OCI-LY1 (cell line): Measurements from ENCODE around the gene SEPTIN5.

Source experiments
- H2AFZ ChIP-seq: fragments of 200-600 bp; sonication (generic), shearing (Covaris generic); 2 replicates; pipeline ENCODE4 v1.6.0; 2014; ENCODE audit warnings: antibody characterized with exemption, mild to moderate bottlenecking, low read length
- H3F3A ChIP-seq: fragments of 200-600 bp; sonication (generic), shearing (Covaris generic); 2 replicates; pipeline ENCODE4 v1.6.0; 2014; ENCODE audit warnings: mild to moderate bottlenecking, antibody characterized with exemption, low read length, moderate library complexity; ENCODE audit not compliant: insufficient read depth
- H3K27ac ChIP-seq: fragments of 200-600 bp; sonication (generic); 2 replicates; pipeline ENCODE4 v1.5.1; 2014; ENCODE audit warnings: low read length, mixed run types, mild to moderate bottlenecking, low read depth; ENCODE audit not compliant: poor library complexity, severe bottlenecking
- H3K27me3 ChIP-seq: fragments of 200-600 bp; sonication (generic); 2 replicates; pipeline ENCODE4 v1.6.0; 2014; ENCODE audit warnings: antibody characterized with exemption, mild to moderate bottlenecking, low read length, moderate library complexity; ENCODE audit not compliant: insufficient read depth
- H3K36me3 ChIP-seq: fragments of 200-600 bp; sonication (generic); 2 replicates; pipeline ENCODE4 v1.6.1; 2014; ENCODE audit warnings: mild to moderate bottlenecking, antibody characterized with exemption, low read length, moderate library complexity, mixed read lengths; ENCODE audit not compliant: insufficient read depth
- H3K4me1 ChIP-seq: fragments of 200-600 bp; sonication (generic); 2 replicates; pipeline ENCODE4 v1.5.1; 2014; ENCODE audit warnings: mild to moderate bottlenecking, low read length, moderate library complexity; ENCODE audit not compliant: insufficient read depth, severe bottlenecking
- H3K4me2 ChIP-seq: fragments of 200-600 bp; sonication (generic), shearing (Covaris generic); 2 replicates; pipeline ENCODE4 v1.6.1; 2014; ENCODE audit warnings: low read length
- H3K4me3 ChIP-seq: fragments of 200-600 bp; sonication (generic); 2 replicates; pipeline ENCODE4 v1.5.1; 2014; ENCODE audit warnings: low read length, low read depth, mild to moderate bottlenecking, mixed read lengths; ENCODE audit not compliant: poor library complexity, severe bottlenecking
- H3K79me2 ChIP-seq: fragments of 200-600 bp; shearing (Covaris generic); 2 replicates; pipeline ENCODE4 v1.6.1; 2016; ENCODE audit warnings: mixed run types, low read length, mixed read lengths; ENCODE audit not compliant: insufficient read depth
- H3K9ac ChIP-seq: fragments of 200-600 bp; sonication (generic), shearing (Covaris generic); 2 replicates; pipeline ENCODE4 v1.6.1; 2014; ENCODE audit warnings: mild to moderate bottlenecking, low read length, mixed read lengths
- H3K9me2 ChIP-seq: fragments of 200-600 bp; sonication (generic), shearing (Covaris generic); 2 replicates; pipeline ENCODE4 v1.6.1; 2014; ENCODE audit warnings: low read depth, mild to moderate bottlenecking, low read length, mixed read lengths
- H3K9me3 ChIP-seq: fragments of 200-600 bp; shearing (Covaris generic); 2 replicates; pipeline ENCODE4 v1.6.1; 2014; ENCODE audit warnings: low read length, mixed read lengths
- H4K20me1 ChIP-seq: fragments of 200-600 bp; sonication (generic), shearing (Covaris generic); 2 replicates; pipeline ENCODE4 v1.6.0; 2016; ENCODE audit warnings: mild to moderate bottlenecking, low read length; ENCODE audit not compliant: insufficient read depth
- CTCF ChIP-seq: fragments of 200-600 bp; sonication (generic), shearing (Covaris generic); IDR thresholded peaks from 2 replicates; pipeline ENCODE4 v1.5.1; 2017; ENCODE audit warnings: mild to moderate bottlenecking, antibody characterized with exemption, low read length, moderate library complexity, mixed read lengths
- EZH2 ChIP-seq: fragments of 200-600 bp; sonication (generic), shearing (Covaris generic); IDR thresholded peaks from 2 replicates; pipeline ENCODE4 v1.8.0; 2017; ENCODE audit warnings: borderline replicate concordance, mixed run types, mild to moderate bottlenecking, antibody characterized with exemption, low read length, moderate library complexity, mixed read lengths

The SEPTIN5 gene

GRCh38 chr22:19743081-19743480 lies 28.8 kb downstream of the SEPTIN5 start:
- Histone ChIP-seq H4K20me1 (no peaks in the 10 kb centered on the region), H3K27me3 (peaks cover 7% of the 10 kb centered on the region), H3K27ac (no peak overlapping the region), H3K79me2 (no peaks in the 10 kb centered on the region), H3K4me1 (no peaks in the 10 kb centered on the region), H3F3A (no peaks in the 10 kb centered on the region), H3K36me3 (no peaks in the 10 kb centered on the region), H2AFZ (no peak overlapping the region), H3K9ac (no peak overlapping the region), H3K4me3 (no peak overlapping the region), H3K4me2 (no peak overlapping the region), H3K9me2 (no peaks in the 10 kb centered on the region), H3K9me3 (no peaks in the 10 kb centered on the region)
- no peak for TF ChIP-seq CTCF
- no peak for TF ChIP-seq EZH2

GRCh38 chr22:19743651-19744050 lies 29.3 kb downstream of the SEPTIN5 start:
- H4K20me1 ChIP-seq = no peaks in the 10 kb centered on the region
- no peak overlapping the region for H3K9ac ChIP-seq
- no peaks in the 10 kb centered on the region for H3F3A ChIP-seq
- H3K27me3 ChIP-seq = peaks cover 11% of the 10 kb centered on the region
- H3K36me3 ChIP-seq = no peaks in the 10 kb centered on the region
- H3K27ac ChIP-seq = no peak overlapping the region
- H3K9me2 ChIP-seq = no peaks in the 10 kb centered on the region
- no peak overlapping the region for H3K4me2 ChIP-seq
- H3K79me2 ChIP-seq = no peaks in the 10 kb centered on the region
- H3K4me1 ChIP-seq = no peaks in the 10 kb centered on the region
- no peaks in the 10 kb centered on the region for H3K9me3 ChIP-seq
- H3K4me3 ChIP-seq = no peak overlapping the region
- TF ChIP-seq CTCF = no peak
- no peak for TF ChIP-seq EZH2
- H2AFZ ChIP-seq = no peak overlapping the region

- no peak overlapping the region for H2AFZ ChIP-seq
- no peaks in the 10 kb centered on the region for H3F3A ChIP-seq
- no peak overlapping the region for H3K4me2 ChIP-seq
- H4K20me1 ChIP-seq = no peaks in the 10 kb centered on the region
- H3K4me3 ChIP-seq = no peak overlapping the region
- no peak overlapping the region for H3K27ac ChIP-seq
- peaks cover 17% of the 10 kb centered on the region for H3K27me3 ChIP-seq
- no peak overlapping the region for H3K9ac ChIP-seq
- no peaks in the 10 kb centered on the region for H3K36me3 ChIP-seq
- TF ChIP-seq CTCF = no peak
- no peak for TF ChIP-seq EZH2
- no peaks in the 10 kb centered on the region for H3K79me2 ChIP-seq
- no peaks in the 10 kb centered on the region for H3K4me1 ChIP-seq
- H3K9me3 ChIP-seq = no peaks in the 10 kb centered on the region
- no peaks in the 10 kb centered on the region for H3K9me2 ChIP-seq
These were observed 30.2 kb downstream of the SEPTIN5 start for GRCh38 chr22:19744350-19745006.
